PC-3 (cell line): ENCODE measurements around the gene LOXL4. TPM values are rescaled to one million over a fixed set of nuclear protein-coding genes. Genes with fewer than 3 reads are reported as not detected.

Source experiments
- ATAC-seq: fragments of 200-7000 bp; cut with Tn5 transposase; 2 replicates; pipeline ENCODE4 v1.9.1; 2020; ENCODE audit warnings: mild to moderate bottlenecking, moderate library complexity
- BruUV-seq: library from RNA; stranded (reverse); fragments of 400-500 nt; replicated peaks from 2 replicates; lab custom pipeline; 2021; lab: Mats Ljungman, UMichigan
- CTCF ChIA-PET: fragments of 300-600 bp; sonication (Branson Sonifier 250); formaldehyde crosslinking; loops from one replicate; lab custom pipeline; 2022; ENCODE audit warnings: antibody characterized with exemption; lab: Charles Lee
- POLR2A ChIA-PET: fragments of 300-600 bp; sonication (Branson Sonifier 250); formaldehyde crosslinking; loops from one replicate; lab custom pipeline; 2022; ENCODE audit warnings: antibody characterized with exemption; ENCODE audit not compliant: unreplicated experiment; lab: Charles Lee
- DNase-seq: peaks from one replicate; pipeline ENCODE4 v3.0.0-alpha.2; 2015
- H2AFZ ChIP-seq: fragments of 300-600 bp; sonication (generic); 2 replicates; pipeline ENCODE4 v1.6.0; 2016; ENCODE audit warnings: antibody characterized with exemption, low read length
- H3F3A ChIP-seq: fragments of 300-600 bp; sonication (generic); one replicate; pipeline ENCODE4 v1.6.0; 2017; ENCODE audit warnings: antibody characterized with exemption, low read length, control low read depth, mild to moderate bottlenecking; ENCODE audit not compliant: unreplicated experiment
- H3K27ac ChIP-seq: fragments of 300-600 bp; sonication (generic); 2 replicates; pipeline ENCODE4 v1.5.1; 2016; ENCODE audit warnings: mild to moderate bottlenecking, low read length
- H3K27me3 ChIP-seq: fragments of 300-600 bp; sonication (generic); 2 replicates; pipeline ENCODE4 v1.6.1; 2016; ENCODE audit warnings: low read length, mixed read lengths
- H3K36me3 ChIP-seq: fragments of 300-600 bp; sonication (generic); 2 replicates; pipeline ENCODE4 v1.6.1; 2016; ENCODE audit warnings: low read depth, mixed run types, low read length, mixed read lengths
- H3K4me1 ChIP-seq: fragments of 300-600 bp; sonication (generic); 2 replicates; pipeline ENCODE4 v1.5.1; 2016; ENCODE audit warnings: low read length; ENCODE audit not compliant: insufficient read depth
- H3K4me2 ChIP-seq: fragments of 300-600 bp; sonication (generic); 2 replicates; pipeline ENCODE4 v1.6.0; 2016; ENCODE audit warnings: low read length
- H3K4me3 ChIP-seq: fragments of 300-600 bp; sonication (generic); 2 replicates; pipeline ENCODE4 v1.5.1; 2016; ENCODE audit warnings: mild to moderate bottlenecking, low read length, mixed read lengths
- H3K79me2 ChIP-seq: fragments of 300-600 bp; sonication (generic); 2 replicates; pipeline ENCODE4 v1.6.1; 2017; ENCODE audit warnings: low read length, mixed read lengths
- H3K9ac ChIP-seq: fragments of 300-600 bp; sonication (generic); 2 replicates; pipeline ENCODE4 v1.6.0; 2016; ENCODE audit warnings: mild to moderate bottlenecking, low read length
- H3K9me2 ChIP-seq: fragments of 300-600 bp; sonication (generic); replicated peaks from 2 replicates; pipeline ENCODE4 v1.6.1; 2016; ENCODE audit warnings: mixed run types, low read length, mixed read lengths
- H3K9me3 ChIP-seq: fragments of 300-600 bp; sonication (generic); 2 replicates; pipeline ENCODE4 v1.6.1; 2016; ENCODE audit warnings: low read length, mixed read lengths
- H4K20me1 ChIP-seq: fragments of 300-600 bp; sonication (generic); 2 replicates; pipeline ENCODE4 v1.6.1; 2016; ENCODE audit warnings: low read length, mixed read lengths
- CTCF ChIP-seq: fragments of 300-600 bp; sonication (generic); conservative IDR thresholded peaks from 2 replicates; pipeline ENCODE4 v1.5.1; 2017; ENCODE audit warnings: antibody characterized with exemption, low read depth, mild to moderate bottlenecking, low read length
- EZH2 ChIP-seq: fragments of 300-600 bp; sonication (generic); IDR thresholded peaks from one replicate; pipeline ENCODE4 v1.6.1; 2017; ENCODE audit warnings: antibody characterized with exemption, mild to moderate bottlenecking, low read length; ENCODE audit not compliant: unreplicated experiment
- EZH2phosphoT487 ChIP-seq: fragments of 300-600 bp; sonication (generic); IDR thresholded peaks from 2 replicates; pipeline ENCODE4 v1.6.1; 2018; ENCODE audit warnings: mild to moderate bottlenecking, antibody characterized with exemption, low read length, borderline replicate concordance
- intact Hi-C: fragments of 100-400 bp; cut with micrococcal nuclease; formaldehyde crosslinking; loops from 2 replicates; pipeline ENCODE4 v1.9.0; 2023
- total RNA-seq: library from RNA; depleted of rRNA; stranded (reverse); fragments of >200 nt; gene quantifications from 2 replicates; pipeline ENCODE4 v1.2.3, GENCODE V29; 2014

LOXL4 gene
- total RNA-seq, 1 experiment from 2014 or later: 8.2 TPM

- H4K20me1 ChIP-seq: no peaks in the 10 kb centered on the region
- no peak for TF ChIP-seq CTCF
- DNase-seq (peak; percentile 25), ATAC-seq (peak; percentile 72)
- no peaks in the 10 kb centered on the region for H3K36me3 ChIP-seq
- BruUV-seq: no TSS peak
- H3K9me3 ChIP-seq: no peaks in the 10 kb centered on the region
- no peak overlapping the region for H2AFZ ChIP-seq
- H3F3A ChIP-seq: no peaks in the 10 kb centered on the region
- no peak overlapping the region for H3K9ac ChIP-seq
- H3K9me2 ChIP-seq: no peaks in the 10 kb centered on the region
- no peaks in the 10 kb centered on the region for H3K79me2 ChIP-seq
- ChIA-PET CTCF (interaction anchor here (0.5 kb wide), 1 partner anchor 593 kb away, joined by 3 read pairs; no protein-coding TSS in a partner anchor), POLR2A (no interaction called here)
- H3K27ac ChIP-seq: no peak overlapping the region
- peaks cover 5% of the 10 kb centered on the region; the same call in 1 of the 2 replicates for H3K4me1 ChIP-seq
- 0 out of 2 replicates have a peak overlapping the region, but pooled peaks have one; percentile 28 for H3K4me2 ChIP-seq
- no peaks in the 10 kb centered on the region for H3K27me3 ChIP-seq
- intact Hi-C loops: no loop called here
- no peak overlapping the region for H3K4me3 ChIP-seq
Measured at GRCh38 chr10:98295907-98296306, 27.9 kb upstream of the LOXL4 start.

- Histone ChIP-seq H3K9me2 (no peaks in the 10 kb centered on the region), H3K79me2 (no peaks in the 10 kb centered on the region), H3K36me3 (no peaks in the 10 kb centered on the region), H3K9ac (no peak overlapping the region), H3K4me3 (no peak overlapping the region), H3K4me2 (0 out of 2 replicates have a peak overlapping the region, but pooled peaks have one; percentile 28), H4K20me1 (no peaks in the 10 kb centered on the region), H3K27ac (no peak overlapping the region), H2AFZ (no peak overlapping the region), H3K27me3 (no peaks in the 10 kb centered on the region), H3K9me3 (no peaks in the 10 kb centered on the region), H3K4me1 (peaks cover 5% of the 10 kb centered on the region; the same call in 1 of the 2 replicates), H3F3A (no peaks in the 10 kb centered on the region)
- ChIA-PET POLR2A (no interaction called here), CTCF (interaction anchor here (0.5 kb wide), 1 partner anchor 592 kb away, joined by 3 read pairs; no protein-coding TSS in a partner anchor)
- ATAC-seq: no peak
- intact Hi-C loops: no loop called here
- BruUV-seq: no TSS peak
- no peak for TF ChIP-seq CTCF
- DNase-seq: no peak
Measured at GRCh38 chr10:98295401-98295811, 27.4 kb upstream of the LOXL4 start.

- Histone ChIP-seq H3K4me1 (peaks cover 5% of the 10 kb centered on the region; the same call in 1 of the 2 replicates), H3K36me3 (no peaks in the 10 kb centered on the region), H3K9ac (no peak overlapping the region), H3K27me3 (no peaks in the 10 kb centered on the region), H3K27ac (no peak overlapping the region), H3F3A (no peaks in the 10 kb centered on the region), H3K79me2 (no peaks in the 10 kb centered on the region), H3K4me2 (no peak overlapping the region), H4K20me1 (no peaks in the 10 kb centered on the region), H3K9me3 (no peaks in the 10 kb centered on the region), H2AFZ (no peak overlapping the region), H3K4me3 (no peak overlapping the region), H3K9me2 (no peaks in the 10 kb centered on the region)
- DNase-seq (no peak), ATAC-seq (no peak)
- intact Hi-C loops: no loop called here
- POLR2A ChIA-PET: no interaction called here
- BruUV-seq: no TSS peak
- CTCF ChIA-PET: no interaction called here
- TF ChIP-seq EZH2 (no peak), CTCF (no peak), EZH2phosphoT487 (no peak)
Measured at GRCh38 chr10:98294270-98294627, 26.3 kb upstream of the LOXL4 start.
